HCT116 (cell line): ENCODE data around the gene IL21R. TPM values are rescaled to one million over a fixed set of nuclear protein-coding genes. Genes with fewer than 3 reads are reported as not detected.

ENCODE experiments used
- ATAC-seq: fragments of 200-7000 bp; cut with Tn5 transposase; 2 replicates; pipeline ENCODE4 v1.9.1; 2020; ENCODE audit warnings: mild to moderate bottlenecking, moderate library complexity
- BruUV-seq: library from RNA; stranded (reverse); fragments of 400-500 nt; replicated peaks from 2 replicates; lab custom pipeline; 2021; lab: Mats Ljungman, UMichigan
- CTCF ChIA-PET: fragments of 300-600 bp; sonication (Branson Sonifier 250); formaldehyde crosslinking; loops from one replicate; lab custom pipeline; 2021; ENCODE audit warnings: antibody characterized with exemption; lab: Charles Lee
- POLR2A ChIA-PET: fragments of 300-600, 350-600 bp; sonication (Branson Sonifier 250); formaldehyde crosslinking; loops from one replicate; lab custom pipeline; 2021; ENCODE audit warnings: antibody characterized with exemption; lab: Charles Lee
- RAD21 ChIA-PET, 2 experiments: fragments of 300-600 bp; sonication (Branson Sonifier 250); formaldehyde crosslinking; loops; one replicate each; lab custom pipeline; 2023; ENCODE audit warnings: low total read pairs in 2 of 2; ENCODE audit not compliant: uncharacterized antibody in 2 of 2, unreplicated experiment in 2 of 2, low non-redundant PET in 1 of 2; lab: Charles Lee
- DNase-seq: peaks from one replicate; pipeline ENCODE4 v3.0.0-alpha.2; 2010; ENCODE audit warnings: low read depth, low spot score
- H2AFZ ChIP-seq: fragments of 200-600 bp; shearing (Covaris generic), sonication (generic); 2 replicates; pipeline ENCODE4 v1.6.1; 2017; ENCODE audit warnings: low read depth, mixed run types, mixed read lengths, antibody characterized with exemption, low read length; ENCODE audit not compliant: poor library complexity, severe bottlenecking
- H3K27ac ChIP-seq: 2 replicates; pipeline ENCODE4 v1.5.1; 2012; ENCODE audit warnings: low read depth, low read length
- H3K27me3 ChIP-seq: fragments of 200-600 bp; sonication (generic); 2 replicates; pipeline ENCODE4 v1.6.1; 2016; ENCODE audit warnings: mixed run types, low read length, mixed read lengths; ENCODE audit not compliant: insufficient read depth
- H3K36me3 ChIP-seq, 2 experiments: fragments of 200-500 bp in 1 of 2; fragments of 200-600 bp in 1 of 2; sonication (Bioruptor generic) in 1 of 2; sonication (generic) in 1 of 2; 2 replicates each; pipeline versions ENCODE4 v1.5.1 to v1.6.1; 2014 to 2016; ENCODE audit warnings: low read length in 2 of 2, inconsistent platforms in 1 of 2, mixed read lengths in 1 of 2, mixed run types in 1 of 2; ENCODE audit not compliant: insufficient read depth in 2 of 2, control insufficient read depth in 1 of 2
- H3K4me1 ChIP-seq, 2 experiments: fragments of 200-600 bp in 1 of 2; sonication (generic) in 1 of 2; 2 replicates each; pipeline versions ENCODE4 v1.5.1 to v1.6.1; 2012 to 2017; ENCODE audit warnings: low read length in 2 of 2, inconsistent platforms in 1 of 2, mild to moderate bottlenecking in 1 of 2, mixed read lengths in 1 of 2, mixed run types in 1 of 2, moderate library complexity in 1 of 2; ENCODE audit not compliant: insufficient read depth in 2 of 2, control insufficient read depth in 1 of 2
- H3K4me2 ChIP-seq: fragments of 200-600 bp; sonication (generic); 2 replicates; pipeline ENCODE4 v1.6.1; 2017; ENCODE audit warnings: mixed run types, low read length, mixed read lengths
- H3K4me3 ChIP-seq, 2 experiments: fragments of 200-600 bp in 1 of 2; sonication (generic) in 1 of 2; replicated peaks in 1 of 2; 2 replicates each; pipeline ENCODE4 v1.5.1; 2011 to 2016; ENCODE audit warnings: low read length in 2 of 2, control low read depth in 1 of 2, low read depth in 1 of 2, mild to moderate bottlenecking in 1 of 2, mixed read lengths in 1 of 2, mixed run types in 1 of 2
- H3K79me2 ChIP-seq: fragments of 200-600 bp; sonication (generic); 2 replicates; pipeline ENCODE4 v1.6.1; 2017; ENCODE audit warnings: mild to moderate bottlenecking, mixed run types, low read length, moderate library complexity, mixed read lengths; ENCODE audit not compliant: insufficient read depth
- H3K9ac ChIP-seq: fragments of 200-600 bp; sonication (generic); 2 replicates; pipeline ENCODE4 v1.6.1; 2016; ENCODE audit warnings: low read length, mixed read lengths
- H3K9me2 ChIP-seq: fragments of 200-600 bp; sonication (generic), shearing (Covaris generic); 2 replicates; pipeline ENCODE4 v1.6.1; 2017; ENCODE audit warnings: mixed run types, mild to moderate bottlenecking, moderate library complexity; ENCODE audit not compliant: insufficient read depth
- H3K9me3 ChIP-seq, 2 experiments: fragments of 200-500 bp in 1 of 2; fragments of 200-600 bp in 1 of 2; sonication (Bioruptor generic) in 1 of 2; sonication (generic) in 1 of 2; 2 replicates each; pipeline ENCODE4 v1.6.1; 2014 to 2017; ENCODE audit warnings: low read length in 2 of 2, mixed read lengths in 2 of 2, inconsistent platforms in 1 of 2, low read depth in 1 of 2, mild to moderate bottlenecking in 1 of 2, mixed run types in 1 of 2, moderate library complexity in 1 of 2; ENCODE audit not compliant: control insufficient read depth in 1 of 2, insufficient read depth in 1 of 2
- H4K20me1 ChIP-seq: fragments of 200-600 bp; sonication (generic), shearing (Covaris generic); 2 replicates; pipeline ENCODE4 v1.6.1; 2017; ENCODE audit warnings: mixed run types, mild to moderate bottlenecking, moderate library complexity; ENCODE audit not compliant: insufficient read depth
- ATF3 ChIP-seq: IDR thresholded peaks from 2 replicates; pipeline ENCODE4 v1.6.1; 2012
- CEBPB ChIP-seq: IDR thresholded peaks from 2 replicates; pipeline ENCODE4 v1.6.1; 2012; ENCODE audit warnings: low read depth
- CTCF ChIP-seq, 3 experiments: fragments of 200-600 bp in 1 of 3; sonication (generic) in 1 of 3; IDR thresholded peaks in 2 of 3; conservative IDR thresholded peaks in 1 of 3; 2 replicates each; pipeline ENCODE4 v1.5.1; 2012 to 2017; ENCODE audit warnings: low read depth in 2 of 3, low read length in 2 of 3, antibody characterized with exemption in 1 of 3, borderline replicate concordance in 1 of 3, control low read depth in 1 of 3, mild to moderate bottlenecking in 1 of 3, mixed read lengths in 1 of 3, mixed run types in 1 of 3, moderate library complexity in 1 of 3; ENCODE audit not compliant: insufficient read depth in 1 of 3
- EGR1 ChIP-seq: IDR thresholded peaks from 2 replicates; pipeline ENCODE4 v1.6.1; 2012; ENCODE audit warnings: low read depth
- JUND ChIP-seq: IDR thresholded peaks from 2 replicates; pipeline ENCODE4 v1.6.1; 2012
- REST ChIP-seq: IDR thresholded peaks from 2 replicates; pipeline ENCODE4 v1.6.1; 2012; ENCODE audit warnings: low read depth
- SRF ChIP-seq: IDR thresholded peaks from 2 replicates; pipeline ENCODE4 v1.6.1; 2012; ENCODE audit warnings: low read depth
- TCF7L2 ChIP-seq: IDR thresholded peaks from 2 replicates; pipeline ENCODE4 v1.7.0; 2011; ENCODE audit warnings: borderline replicate concordance, inconsistent platforms; ENCODE audit not compliant: insufficient read depth, insufficient read length; ENCODE audit errors: extremely low read depth
- ZBTB33 ChIP-seq: IDR thresholded peaks from 2 replicates; pipeline ENCODE4 v1.6.1; 2011; ENCODE audit warnings: mild to moderate bottlenecking, low read length, moderate library complexity; ENCODE audit not compliant: insufficient replicate concordance; ENCODE audit errors: extremely low read depth
- ZFX ChIP-seq: fragments of 450-650 bp; IDR thresholded peaks from 2 replicates; pipeline ENCODE4 v1.6.1; 2017
- intact Hi-C: fragments of 100-400 bp; cut with micrococcal nuclease; formaldehyde crosslinking; loops from 2 replicates; pipeline ENCODE4 v1.10.0; 2022
- total RNA-seq: library from RNA; stranded (reverse); gene quantifications from one replicate; pipeline ENCODE4 v1.2.1, GENCODE V29; 2021; ENCODE audit not compliant: unreplicated experiment

The IL21R gene
- total RNA-seq, 1 experiment from 2014 or later, result 1.2 TPM

GRCh38 chr16:27475561-27475960 is 73.6 kb downstream of the IL21R start (continued):
- no peak for TF ChIP-seq TCF7L2
- TF ChIP-seq JUND, result no peak
- no peak for TF ChIP-seq EGR1

GRCh38 chr16:27476240-27476639 is 74.3 kb downstream of the IL21R start:
- H3K4me1 ChIP-seq, result peaks cover 0 to 6% of the 10 kb centered on the region in 2 experiments; a peak in 1 of 4 replicates
- H3K9me2 ChIP-seq, result no peaks in the 10 kb centered on the region
- H3K9ac ChIP-seq, result no peak overlapping the region
- ChIA-PET CTCF (no interaction called here), POLR2A (no interaction called here), RAD21 (no interaction called here)
- TF ChIP-seq REST (no peak), CTCF (IDR thresholded peaks at IDR 0.05 in 2 of 3, conservative IDR thresholded peaks at IDR 0.05 in 1 of 3; ENCODE audit: borderline replicate concordance in 1 of 3, insufficient read depth in 1 of 3, low read depth in 2 of 3, low read length in 2 of 3) (no peak), ZBTB33 (no peak), CEBPB (no peak), ZFX (no peak), TCF7L2 (no peak), ATF3 (no peak), SRF (no peak)
- H3K36me3 ChIP-seq, result peaks cover 50 to 54% of the 10 kb centered on the region in 2 experiments
- H3K9me3 ChIP-seq, result no peaks in the 10 kb centered on the region
- ATAC-seq, result no peak
- no peak overlapping the region for H3K27ac ChIP-seq
- H3K27me3 ChIP-seq, result no peaks in the 10 kb centered on the region
- no peak overlapping the region for H3K4me3 ChIP-seq
- intact Hi-C loops, result no loop called here
- no peaks in the 10 kb centered on the region for H3K79me2 ChIP-seq
- DNase-seq, result no peak
- H3K4me2 ChIP-seq, result no peak overlapping the region
- no peaks in the 10 kb centered on the region for H4K20me1 ChIP-seq
- BruUV-seq, result no TSS peak
- H2AFZ ChIP-seq, result no peak overlapping the region
